Activated CD4-positive, alpha-beta memory T cell treated with anti-CD3 and anti-CD28 coated beads for 36 hours (primary cell): Measurements from ENCODE around the gene MAMDC4. TPM values are rescaled to one million over a fixed set of nuclear protein-coding genes. Genes with fewer than 3 reads are reported as not detected.
"Not testable (repeated sequence)": the region's sequence is repeated elsewhere in the genome, so short reads cannot be mapped to it uniquely, and the experiment has no call there.

ENCODE experiments used
- CTCF ChIA-PET: fragments of 350-600 bp; sonication (Branson Sonifier 250); formaldehyde crosslinking; loops from one replicate; lab custom pipeline; 2021; ENCODE audit warnings: antibody characterized with exemption, inconsistent platforms; lab: Charles Lee
- POLR2A ChIA-PET: fragments of 350-600 bp; sonication (Branson Sonifier 250); formaldehyde crosslinking; loops from one replicate; lab custom pipeline; 2021; ENCODE audit warnings: antibody characterized with exemption; lab: Charles Lee
- DNase-seq: peaks from one replicate; pipeline ENCODE4 v3.0.0-alpha.2; 2020
- H3K27ac Mint-ChIP-seq: one replicate; pipeline ENCODE4 v1.8.0; 2021; ENCODE audit warnings: mixed read lengths
- H3K27me3 Mint-ChIP-seq: one replicate; pipeline ENCODE4 v1.8.0; 2021; ENCODE audit warnings: mixed read lengths
- H3K36me3 Mint-ChIP-seq: one replicate; pipeline ENCODE4 v1.8.0; 2021; ENCODE audit warnings: mixed read lengths
- H3K4me1 Mint-ChIP-seq: one replicate; pipeline ENCODE4 v1.8.0; 2021; ENCODE audit warnings: low read depth, mixed read lengths
- H3K4me3 Mint-ChIP-seq: one replicate; pipeline ENCODE4 v1.8.0; 2021; ENCODE audit warnings: mild to moderate bottlenecking, mixed read lengths
- H3K9me3 Mint-ChIP-seq: one replicate; pipeline ENCODE4 v1.8.0; 2021; ENCODE audit warnings: mixed read lengths
- intact Hi-C: fragments of 100-400 bp; cut with micrococcal nuclease; formaldehyde crosslinking; loops from one replicate; pipeline ENCODE4 v1.15.1; 2023
- total RNA-seq, 2 experiments: library from RNA; stranded (reverse); gene quantifications; one replicate each; pipeline ENCODE4 v1.2.3, GENCODE V29; 2021

The MAMDC4 gene
- total RNA-seq, 2 experiments from 2014 or later = 13.0 to 14.3 TPM

GRCh38 chr9:136880651-136881050 lies 28.5 kb downstream of the MAMDC4 start:
- intact Hi-C loops = loop anchor here (10.0 kb wide), 2 partner anchors 324 to 346 kb away; partner anchors contain the start of genes NDOR1, TMEM203 and TPRN
- H3K27ac Mint-ChIP-seq = peak overlapping the region; percentile 62
- CTCF ChIA-PET = interaction anchor here (2.2 to 2.5 kb wide), 3 partner anchors 22 to 149 kb away, joined by 9 to 14 read pairs (median 13); partner anchors contain the start of gene AJM1
- H3K27me3 Mint-ChIP-seq = no peaks in the 10 kb centered on the region
- DNase-seq = peak; percentile 34
- peaks cover 34% of the 10 kb centered on the region for H3K4me1 Mint-ChIP-seq
- H3K4me3 Mint-ChIP-seq = no peak overlapping the region
- peaks cover 6% of the 10 kb centered on the region for H3K36me3 Mint-ChIP-seq
- no peaks in the 10 kb centered on the region for H3K9me3 Mint-ChIP-seq
- POLR2A ChIA-PET = interaction anchor here (0.7 kb wide), 2 partner anchors 53 to 64 kb away, joined by 3 read pairs; partner anchors contain the start of gene FBXW5

GRCh38 chr9:136881691-136882108 lies 29.6 kb downstream of the MAMDC4 start:
- intact Hi-C loops = loop anchor here (1.0 to 10.0 kb wide), 7 partner anchors 15 to 347 kb away; partner anchors contain the start of genes EDF1, FBXW5, MAN1B1 and NDOR1
- H3K9me3 Mint-ChIP-seq = no peaks in the 10 kb centered on the region
- POLR2A ChIA-PET = interaction anchor here (0.6 to 2.1 kb wide), 12 partner anchors 9 to 339 kb away, joined by 3 to 23 read pairs (median 3); partner anchors contain the start of genes EDF1 and FBXW5
- peaks cover 6% of the 10 kb centered on the region for H3K36me3 Mint-ChIP-seq
- H3K27ac Mint-ChIP-seq = peak overlapping the region; percentile 95
- CTCF ChIA-PET = interaction anchor here (0.7 to 2.5 kb wide), 12 partner anchors 11 to 214 kb away, joined by 3 to 14 read pairs (median 4); partner anchors contain the start of genes AJM1 and FBXW5
- H3K4me3 Mint-ChIP-seq = peak overlapping the region; percentile 76
- H3K27me3 Mint-ChIP-seq = no peaks in the 10 kb centered on the region
- peak; percentile 86 for DNase-seq
- peaks cover 34% of the 10 kb centered on the region for H3K4me1 Mint-ChIP-seq

- no peaks in the 10 kb centered on the region for H3K9me3 Mint-ChIP-seq
- H3K4me3 Mint-ChIP-seq = peak overlapping the region; percentile 76
- ChIA-PET POLR2A (interaction anchor here (0.6 to 2.1 kb wide), 12 partner anchors 10 to 340 kb away, joined by 3 to 23 read pairs (median 3); partner anchors contain the start of gene EDF1), CTCF (interaction anchor here (0.7 to 2.5 kb wide), 15 partner anchors 10 to 214 kb away, joined by 3 to 14 read pairs (median 4); partner anchors contain the start of genes AJM1, EDF1 and FBXW5)
- H3K36me3 Mint-ChIP-seq = peaks cover 11% of the 10 kb centered on the region
- H3K27me3 Mint-ChIP-seq = no peaks in the 10 kb centered on the region
- peak overlapping the region; percentile 95 for H3K27ac Mint-ChIP-seq
- peaks cover 36% of the 10 kb centered on the region for H3K4me1 Mint-ChIP-seq
- DNase-seq = peak; percentile 97
- intact Hi-C loops = loop anchor here (1.0 to 10.0 kb wide), 7 partner anchors 16 to 348 kb away; partner anchors contain the start of genes EDF1, FBXW5, MAN1B1 and NDOR1
Observed at GRCh38 chr9:136882109-136882946, 30.2 kb downstream of the MAMDC4 start.

- H3K27ac Mint-ChIP-seq = peak overlapping the region; percentile 95
- H3K4me3 Mint-ChIP-seq = peak overlapping the region; percentile 76
- CTCF ChIA-PET = interaction anchor here (1.0 to 2.5 kb wide), 10 partner anchors 12 to 213 kb away, joined by 3 to 14 read pairs (median 7); partner anchors contain the start of genes AJM1 and EDF1
- peaks cover 12% of the 10 kb centered on the region for H3K36me3 Mint-ChIP-seq
- POLR2A ChIA-PET = interaction anchor here (0.7 to 2.1 kb wide), 6 partner anchors 17 to 61 kb away, joined by 3 to 23 read pairs (median 3); partner anchors contain the start of genes EDF1 and FBXW5
- DNase-seq, H3K9me3 Mint-ChIP-seq, H3K27me3 Mint-ChIP-seq: not testable (repeated sequence)
- H3K4me1 Mint-ChIP-seq = peaks cover 40% of the 10 kb centered on the region
- intact Hi-C loops = loop anchor here (1.0 to 10.0 kb wide), 7 partner anchors 17 to 348 kb away; partner anchors contain the start of genes EDF1, FBXW5, MAN1B1 and NDOR1
Observed at GRCh38 chr9:136882947-136883283, 30.8 kb downstream of the MAMDC4 start.

GRCh38 chr9:136883670-136884069 lies 31.5 kb downstream of the MAMDC4 start:
- H3K9me3 Mint-ChIP-seq = not testable (repeated sequence)
- intact Hi-C loops = loop anchor here (2.0 to 10.0 kb wide), 3 partner anchors 203 to 349 kb away; partner anchors contain the start of genes MAN1B1, NDOR1, TMEM203 and TPRN

GRCh38 chr9:136885950-136886578 lies 33.9 kb downstream of the MAMDC4 start, which contains the start of gene TRAF2:
Gene TRAF2, plus strand, starts transcription at chr9:136886516. Its CDS starts 12,225 bp downstream, at chr9:136898741.
- DNase-seq = peak; percentile 99
- peak within 1 kb of the TSS; percentile 91 for H3K4me3 Mint-ChIP-seq
- intact Hi-C loops = loop anchor here (1.0 to 10.0 kb wide), 6 partner anchors 16 to 351 kb away; partner anchors contain the start of genes EDF1, NDOR1, PHPT1 and TMEM141
- ChIA-PET POLR2A (interaction anchor here (0.6 to 2.1 kb wide), 10 partner anchors 12 to 355 kb away, joined by 3 to 26 read pairs (median 4); partner anchors contain the start of genes CLIC3, FBXW5, MAN1B1 and TUBB4B), CTCF (interaction anchor here (1.0 to 1.3 kb wide), 6 partner anchors 16 to 149 kb away, joined by 3 to 5 read pairs (median 4); partner anchors contain the start of genes ABCA2, AJM1 and RABL6)
- no peaks in the 10 kb centered on the region for H3K9me3 Mint-ChIP-seq
- peak within 1 kb of the TSS; percentile 89 for H3K27ac Mint-ChIP-seq
- H3K27me3 Mint-ChIP-seq = no peaks in the 10 kb centered on the region
- peaks cover 18% of the 10 kb centered on the region for H3K36me3 Mint-ChIP-seq
- peaks cover 39% of the 10 kb centered on the region for H3K4me1 Mint-ChIP-seq

More at GRCh38 chr9:136883670-136884069, 31.5 kb downstream of the MAMDC4 start:
- Mint-ChIP-seq H3K27ac (peak overlapping the region; percentile 95), H3K36me3 (peaks cover 12% of the 10 kb centered on the region), H3K4me1 (peaks cover 47% of the 10 kb centered on the region)
- DNase-seq, H3K4me3 Mint-ChIP-seq, H3K27me3 Mint-ChIP-seq: not testable (repeated sequence)
- ChIA-PET CTCF (interaction anchor here (1.2 to 2.0 kb wide), 5 partner anchors 17 to 64 kb away, joined by 3 to 8 read pairs (median 4); partner anchors contain the start of genes AJM1, C8G, EDF1 and FBXW5), POLR2A (interaction anchor here (0.7 to 1.2 kb wide), 2 partner anchors 36 to 60 kb away, joined by 3 to 6 read pairs; partner anchors contain the start of gene FBXW5)

- Mint-ChIP-seq H3K4me1 (peaks cover 32% of the 10 kb centered on the region), H3K4me3 (peak overlapping the region; percentile 91), H3K36me3 (peaks cover 20% of the 10 kb centered on the region), H3K27ac (peak overlapping the region; percentile 89), H3K27me3 (no peaks in the 10 kb centered on the region), H3K9me3 (no peaks in the 10 kb centered on the region)
- ChIA-PET POLR2A (interaction anchor here (0.9 to 2.1 kb wide), 11 partner anchors 11 to 354 kb away, joined by 3 to 26 read pairs (median 4); partner anchors contain the start of genes CLIC3, FBXW5, MAN1B1 and RABL6), CTCF (interaction anchor here (1.0 to 2.1 kb wide), 8 partner anchors 15 to 148 kb away, joined by 3 to 8 read pairs (median 5); partner anchors contain the start of genes ABCA2, AJM1 and RABL6)
- peak; percentile 54 for DNase-seq
- intact Hi-C loops = loop anchor here (1.0 to 10.0 kb wide), 6 partner anchors 15 to 352 kb away; partner anchors contain the start of genes EDF1, NDOR1, PHPT1 and TMEM141
Observed at GRCh38 chr9:136886610-136887597, 34.8 kb downstream of the MAMDC4 start.

- DNase-seq = no peak
- Mint-ChIP-seq H3K27ac (no peak overlapping the region), H3K4me1 (peaks cover 26% of the 10 kb centered on the region), H3K27me3 (no peaks in the 10 kb centered on the region), H3K36me3 (peaks cover 16% of the 10 kb centered on the region), H3K9me3 (no peaks in the 10 kb centered on the region), H3K4me3 (no peak overlapping the region)
- CTCF ChIA-PET = interaction anchor here (1.9 to 2.1 kb wide), 2 partner anchors 13 to 47 kb away, joined by 7 to 8 read pairs; partner anchors contain the start of gene AJM1
- intact Hi-C loops = loop anchor here (10.0 kb wide), 2 partner anchors 316 to 354 kb away; partner anchors contain the start of genes NDOR1, TMEM203 and TPRN
- POLR2A ChIA-PET = interaction anchor here (0.6 kb wide), 1 partner anchor 24 kb away, joined by 3 read pairs; no protein-coding TSS in a partner anchor
Observed at GRCh38 chr9:136888454-136888853, 36.3 kb downstream of the MAMDC4 start.

- intact Hi-C loops = loop anchor here (10.0 kb wide), 2 partner anchors 315 to 355 kb away; partner anchors contain the start of genes NDOR1, TMEM203 and TPRN
- H3K27me3 Mint-ChIP-seq = no peaks in the 10 kb centered on the region
- no peaks in the 10 kb centered on the region for H3K9me3 Mint-ChIP-seq
- peaks cover 19% of the 10 kb centered on the region for H3K36me3 Mint-ChIP-seq
- no peak overlapping the region for H3K27ac Mint-ChIP-seq
- CTCF ChIA-PET = no interaction called here
- no peak for DNase-seq
- POLR2A ChIA-PET = interaction anchor here (1.2 kb wide), 1 partner anchor 351 kb away, joined by 3 read pairs; no protein-coding TSS in a partner anchor
- H3K4me1 Mint-ChIP-seq = peaks cover 29% of the 10 kb centered on the region
- no peak overlapping the region for H3K4me3 Mint-ChIP-seq
Observed at GRCh38 chr9:136889858-136890257, 37.7 kb downstream of the MAMDC4 start.
